ENCODE measurements around the gene MBP.

GRCh38 chr18:76955524-76956170 is 176.9 kb downstream of the MBP start:
- TF ChIP-seq POLR2A (IDR thresholded peaks at IDR 0.05) (no peak), CTCF (IDR thresholded peaks at IDR 0.05 in 4 of 5, conservative IDR thresholded peaks at IDR 0.05 in 1 of 5) (no peak)

Data from gastrocnemius medialis (tissue), 4 donors.